Tibial artery (tissue), 4 donors: ENCODE measurements around the gene CD34.
A peak's percentile ranks its signal among the peaks of the same experiment; 100 is the strongest.
"Not testable (repeated sequence)": the region's sequence is repeated elsewhere in the genome, so short reads cannot be mapped to it uniquely, and the experiment has no call there.

Experiments used
- DNase-seq, 2 donors: peaks; one replicate each; pipeline ENCODE4 v3.0.0-alpha.2; 2019
- H3K27ac ChIP-seq, 2 donors: fragments of 200-600 bp; sonication (generic) in 1 of 2; 1 replicate in 1 of 2; 2 replicates in 1 of 2; pipeline ENCODE4 v1.5.1; 2018 to 2019; ENCODE audit warnings: mild to moderate bottlenecking in 1 of 2
- H3K27me3 ChIP-seq, 2 donors: fragments of 200-600 bp; sonication (generic) in 1 of 2; one replicate each; pipeline versions ENCODE4 v1.5.1 to v1.6.0; 2016 to 2019
- H3K36me3 ChIP-seq, 3 donors: fragments of 200-600 bp; sonication (generic) in 2 of 3; one replicate each; pipeline ENCODE4 v1.5.1; 2016 to 2019; ENCODE audit warnings: mild to moderate bottlenecking in 2 of 3
- H3K4me1 ChIP-seq, 4 donors: fragments of 200-600 bp; sonication (generic) in 2 of 4; 1 replicate in 3 of 4; 2 replicates in 1 of 4; pipeline ENCODE4 v1.5.1; 2016 to 2019
- H3K4me3 ChIP-seq, 2 donors: fragments of 200-600 bp; sonication (generic) in 1 of 2; 1 replicate in 1 of 2; 2 replicates in 1 of 2; pipeline ENCODE4 v1.5.1; 2018 to 2019; ENCODE audit warnings: mild to moderate bottlenecking in 2 of 2
- H3K9me3 ChIP-seq, 3 donors: fragments of 200-600 bp; sonication (generic) in 1 of 3; one replicate each; pipeline ENCODE4 v1.5.1; 2016 to 2019
- CTCF ChIP-seq, 2 experiments: fragments of 200-600 bp in 1 of 2; fragments of 450-650 bp in 1 of 2; IDR thresholded peaks; one replicate each; pipeline ENCODE4 v1.5.1; 2017 to 2019; ENCODE audit warnings: antibody characterized with exemption in 2 of 2, mild to moderate bottlenecking in 1 of 2, moderate library complexity in 1 of 2
- intact Hi-C: fragments of 100-400 bp; cut with DNase I; formaldehyde crosslinking; loops from one replicate; pipeline ENCODE4 v1.15.0; 2023; ENCODE audit warnings: low total_unique reads

The CD34 gene

GRCh38 chr1:207949571-207950195 is 38.8 kb upstream of the CD34 start:
- H3K4me3 ChIP-seq: no peak overlapping the region
- intact Hi-C loops: no loop called here
- no peak for TF ChIP-seq CTCF (IDR thresholded peaks at IDR 0.05)
- H3K36me3 ChIP-seq: no peaks in the 10 kb centered on the region
- H3K9me3 ChIP-seq: no peaks in the 10 kb centered on the region
- H3K27me3 ChIP-seq: no peaks in the 10 kb centered on the region
- DNase-seq: no peak
- H3K4me1 ChIP-seq: no peaks in the 10 kb centered on the region
- no peak overlapping the region for H3K27ac ChIP-seq

- no peak overlapping the region for H3K27ac ChIP-seq
- H3K4me1 ChIP-seq: no peaks in the 10 kb centered on the region
- DNase-seq: no peak
- H3K36me3 ChIP-seq: no peaks in the 10 kb centered on the region
- intact Hi-C loops: no loop called here
- no peaks in the 10 kb centered on the region for H3K27me3 ChIP-seq
- no peak overlapping the region for H3K4me3 ChIP-seq
- no peaks in the 10 kb centered on the region for H3K9me3 ChIP-seq
- no peak for TF ChIP-seq CTCF (IDR thresholded peaks at IDR 0.05)
Measured at GRCh38 chr1:207948536-207949250, 37.8 kb upstream of the CD34 start.

- no peak for TF ChIP-seq CTCF (IDR thresholded peaks at IDR 0.05)
- no peaks in the 10 kb centered on the region for H3K9me3 ChIP-seq
- intact Hi-C loops: no loop called here
- no peak overlapping the region for H3K4me3 ChIP-seq
- H3K27ac ChIP-seq: no peak overlapping the region
- no peaks in the 10 kb centered on the region for H3K36me3 ChIP-seq
- no peak for DNase-seq
- no peaks in the 10 kb centered on the region for H3K27me3 ChIP-seq
- H3K4me1 ChIP-seq: no peaks in the 10 kb centered on the region
Measured at GRCh38 chr1:207946756-207947155, 35.8 kb upstream of the CD34 start.

GRCh38 chr1:207944571-207944970 is 33.6 kb upstream of the CD34 start:
- Histone ChIP-seq H3K4me3 (no peak overlapping the region), H3K36me3 (no peaks in the 10 kb centered on the region), H3K9me3 (no peaks in the 10 kb centered on the region), H3K27me3 (no peaks in the 10 kb centered on the region), H3K27ac (no peak overlapping the region), H3K4me1 (peaks cover 0 to 5% (median 1%) of the 10 kb centered on the region in 4 donors)
- intact Hi-C loops: no loop called here
- DNase-seq: no peak
- no peak for TF ChIP-seq CTCF (IDR thresholded peaks at IDR 0.05)

GRCh38 chr1:207942337-207942741 is 31.4 kb upstream of the CD34 start:
- H3K27ac ChIP-seq: peak overlapping the region; percentile 51 to 58
- H3K36me3 ChIP-seq, intact Hi-C loops, H3K27me3 ChIP-seq, DNase-seq, H3K9me3 ChIP-seq: not testable (repeated sequence)
- H3K4me1 ChIP-seq: peaks cover 0 to 13% (median 4%) of the 10 kb centered on the region in 4 donors
- H3K4me3 ChIP-seq: peak overlapping the region in 1 of 2 donors; percentile 2

GRCh38 chr1:207941665-207942064 is 30.7 kb upstream of the CD34 start:
- Histone ChIP-seq H3K9me3 (no peaks in the 10 kb centered on the region), H3K4me3 (peak overlapping the region in 1 of 2 donors; percentile 2), H3K36me3 (no peaks in the 10 kb centered on the region), H3K27me3 (no peaks in the 10 kb centered on the region), H3K27ac (peak overlapping the region; percentile 51 to 58), H3K4me1 (peaks cover 0 to 18% (median 4%) of the 10 kb centered on the region in 4 donors)
- no peak for TF ChIP-seq CTCF (IDR thresholded peaks at IDR 0.05)
- peak; percentile 82 to 90 for DNase-seq
- intact Hi-C loops: no loop called here
